ENCODE measurements around the gene DNAAF1. TPM values are rescaled to one million over a fixed set of nuclear protein-coding genes. Genes with fewer than 3 reads are reported as not detected.

DNAAF1 gene
- total RNA-seq, 1 donor from 2014 or later, result 0.11 TPM

DNA sequence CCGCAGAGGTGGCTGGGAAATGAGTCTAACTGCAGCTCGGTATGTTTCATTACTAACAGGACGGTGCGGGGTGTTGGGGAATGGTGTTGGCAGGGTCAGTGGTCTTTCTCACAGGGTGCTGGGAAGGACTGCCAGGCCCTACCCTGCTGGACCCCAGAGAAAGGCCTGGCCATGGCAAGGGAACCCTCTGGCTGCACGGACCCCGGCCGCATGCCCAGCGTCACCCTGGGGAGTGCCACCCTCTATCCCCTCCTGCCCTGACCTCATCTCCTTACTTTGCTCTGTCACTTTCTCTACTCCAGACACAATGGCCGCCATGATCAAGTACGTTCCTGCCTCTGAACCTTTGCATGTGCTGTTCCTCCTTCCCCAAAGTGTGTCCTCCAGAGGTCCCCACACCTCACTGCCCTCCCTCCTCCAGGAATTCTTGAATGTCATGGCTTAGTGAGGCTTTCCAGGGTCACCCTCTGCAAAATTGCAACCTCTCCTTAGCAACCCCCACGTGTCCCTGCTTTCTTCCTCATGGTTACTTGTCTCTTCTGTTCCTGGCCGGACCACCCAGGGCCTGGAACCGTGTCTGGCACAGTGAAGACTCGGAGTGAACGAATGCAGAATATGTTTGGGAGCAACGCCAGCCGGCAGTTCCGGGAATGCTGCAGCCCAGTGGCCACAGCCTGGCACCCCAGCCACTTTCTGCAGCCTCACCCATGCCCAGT lies 61.0 kb downstream of the DNAAF1 start:
- no peaks in the 10 kb centered on the region for H3K27me3 ChIP-seq
- no peak for DNase-seq (ENCODE audit: low spot score)
- H3K9me3 Mint-ChIP-seq, result no peaks in the 10 kb centered on the region
- no peak overlapping the region for H3K4me3 Mint-ChIP-seq
- TF ChIP-seq CTCF (IDR thresholded peaks at IDR 0.05), result no peak
- TF ChIP-seq EZH2 (IDR thresholded peaks at IDR 0.05), result no peak
- TF ChIP-seq EZH2phosphoT487 (IDR thresholded peaks at IDR 0.05), result no peak
- H3K4me1 ChIP-seq, result peaks cover 8% of the 10 kb centered on the region
- H3K4me2 ChIP-seq, result no peak overlapping the region
- H3K79me2 ChIP-seq (ENCODE audit: low read depth), result no peaks in the 10 kb centered on the region
- H3K4me3 ChIP-seq, result no peak overlapping the region
- no peak overlapping the region for H2AFZ ChIP-seq (replicated peaks)
- peak overlapping the region; percentile 21 for H3K27ac Mint-ChIP-seq
- H3K36me3 Mint-ChIP-seq, result no peaks in the 10 kb centered on the region
- no peak overlapping the region for H3K27ac ChIP-seq
- H3K4me1 Mint-ChIP-seq, result peaks cover 7% of the 10 kb centered on the region
- peaks cover 10% of the 10 kb centered on the region for H3K27me3 Mint-ChIP-seq (ENCODE audit: insufficient read depth, low read depth)
- no peaks in the 10 kb centered on the region for H3K36me3 ChIP-seq
- no peak overlapping the region for H3K9ac ChIP-seq
- H4K20me1 ChIP-seq (ENCODE audit: low read depth), result no peaks in the 10 kb centered on the region
- no peaks in the 10 kb centered on the region for H3K9me3 ChIP-seq (ENCODE audit: low read depth)
- H3F3A ChIP-seq (ENCODE audit: low read depth), result no peaks in the 10 kb centered on the region

GRCh38 chr16:84207251-84207650 lies 62.1 kb downstream of the DNAAF1 start:
- no peak overlapping the region for H3K4me3 ChIP-seq
- H4K20me1 ChIP-seq (ENCODE audit: low read depth), result no peaks in the 10 kb centered on the region
- no peak overlapping the region for H3K27ac ChIP-seq
- H2AFZ ChIP-seq (replicated peaks), result no peak overlapping the region
- H3K27me3 ChIP-seq, result no peaks in the 10 kb centered on the region
- no peak for DNase-seq (ENCODE audit: low spot score)
- no peaks in the 10 kb centered on the region for H3K79me2 ChIP-seq (ENCODE audit: low read depth)
- no peak overlapping the region for H3K9ac ChIP-seq
- H3K27me3 Mint-ChIP-seq (ENCODE audit: insufficient read depth, low read depth), result peaks cover 10% of the 10 kb centered on the region
- H3F3A ChIP-seq (ENCODE audit: low read depth), result no peaks in the 10 kb centered on the region
- peaks cover 7% of the 10 kb centered on the region for H3K4me1 Mint-ChIP-seq
- peak overlapping the region; percentile 10 for H3K4me3 Mint-ChIP-seq
- H3K4me1 ChIP-seq, result peaks cover 8% of the 10 kb centered on the region
- TF ChIP-seq EZH2 (IDR thresholded peaks at IDR 0.05) (no peak), CTCF (IDR thresholded peaks at IDR 0.05) (no peak), EZH2phosphoT487 (IDR thresholded peaks at IDR 0.05) (no peak)
- no peaks in the 10 kb centered on the region for H3K9me3 ChIP-seq (ENCODE audit: low read depth)
- no peaks in the 10 kb centered on the region for H3K36me3 ChIP-seq
- no peaks in the 10 kb centered on the region for H3K9me3 Mint-ChIP-seq
- H3K4me2 ChIP-seq, result no peak overlapping the region
- peak overlapping the region; percentile 74 for H3K27ac Mint-ChIP-seq
- H3K36me3 Mint-ChIP-seq, result no peaks in the 10 kb centered on the region

GRCh38 chr16:84207879-84208278 lies 62.8 kb downstream of the DNAAF1 start:
- no peaks in the 10 kb centered on the region for H4K20me1 ChIP-seq (ENCODE audit: low read depth)
- H3K9ac ChIP-seq, result no peak overlapping the region
- H3K4me1 ChIP-seq, result peaks cover 8% of the 10 kb centered on the region
- no peaks in the 10 kb centered on the region for H3F3A ChIP-seq (ENCODE audit: low read depth)
- H3K27ac ChIP-seq, result no peak overlapping the region
- peaks cover 10% of the 10 kb centered on the region for H3K27me3 Mint-ChIP-seq (ENCODE audit: insufficient read depth, low read depth)
- no peaks in the 10 kb centered on the region for H3K79me2 ChIP-seq (ENCODE audit: low read depth)
- H3K9me3 Mint-ChIP-seq, result no peaks in the 10 kb centered on the region
- no peaks in the 10 kb centered on the region for H3K9me3 ChIP-seq (ENCODE audit: low read depth)
- H3K27me3 ChIP-seq, result no peaks in the 10 kb centered on the region
- H3K4me1 Mint-ChIP-seq, result peaks cover 7% of the 10 kb centered on the region
- peak overlapping the region; percentile 82 for H3K27ac Mint-ChIP-seq
- no peaks in the 10 kb centered on the region for H3K36me3 Mint-ChIP-seq
- peak; percentile 44 for DNase-seq (ENCODE audit: low spot score)
- H3K4me3 Mint-ChIP-seq, result no peak overlapping the region
- no peak overlapping the region for H3K4me3 ChIP-seq
- H3K36me3 ChIP-seq, result no peaks in the 10 kb centered on the region
- TF ChIP-seq CTCF (IDR thresholded peaks at IDR 0.05) (no peak), EZH2 (IDR thresholded peaks at IDR 0.05) (no peak), EZH2phosphoT487 (IDR thresholded peaks at IDR 0.05) (no peak)
- peak overlapping the region; percentile 15 for H2AFZ ChIP-seq (replicated peaks)
- no peak overlapping the region for H3K4me2 ChIP-seq
